HG03060 (cell line): ENCODE data around the gene OBI1.

Experiments used
- ATAC-seq: cut with Tn5 transposase; IDR thresholded peaks from one replicate; pipeline ENCODE4 v1.9.1; 2021; ENCODE audit warnings: low read depth, moderate number of reproducible peaks; ENCODE audit not compliant: unreplicated experiment

Gene OBI1

GRCh38 chr13:78593129-78593528 lies 65.8 kb downstream of the OBI1 start:
- no peak for ATAC-seq

DNA sequence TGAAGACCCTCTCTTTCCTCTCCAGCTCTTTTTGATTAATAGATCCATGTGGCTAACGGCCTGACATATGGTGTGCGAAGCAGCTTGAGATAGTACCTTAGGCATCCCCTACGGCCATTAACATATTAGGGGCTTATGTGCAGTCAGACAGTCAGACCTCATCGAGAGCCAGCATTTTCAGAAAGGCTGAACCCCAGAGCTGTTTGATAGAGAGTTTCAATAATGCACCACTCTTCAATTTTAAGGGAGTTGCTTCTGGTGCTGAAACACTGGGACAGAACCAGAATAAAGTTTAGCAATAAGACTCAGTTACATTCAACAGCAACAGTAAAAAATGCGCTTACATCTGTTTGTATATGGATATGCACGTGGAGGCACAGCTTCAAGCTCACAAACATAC lies 66.4 kb downstream of the OBI1 start:
- ATAC-seq, result no peak

- ATAC-seq, result no peak
These were observed 69.7 kb downstream of the OBI1 start for GRCh38 chr13:78589206-78589605.

DNA sequence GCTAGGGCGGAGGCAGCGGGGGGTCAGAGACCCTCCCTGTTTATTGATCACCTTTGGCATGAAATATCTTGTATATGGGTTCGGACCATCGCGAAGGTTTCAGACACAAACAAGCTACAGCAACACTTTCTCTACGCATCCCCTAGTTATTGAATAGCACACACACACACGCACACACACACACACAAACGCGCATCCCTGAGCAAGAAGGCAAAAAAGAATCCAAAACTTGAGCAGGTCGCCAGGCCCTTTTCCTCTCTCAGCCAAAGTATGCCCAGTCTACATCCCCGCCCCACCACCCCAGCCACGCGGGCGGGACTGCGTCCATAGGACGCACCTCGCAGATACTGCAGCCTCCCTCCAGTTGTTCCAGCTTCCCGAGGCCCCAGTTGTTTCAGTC lies 71.6 kb downstream of the OBI1 start:
- no peak for ATAC-seq

- ATAC-seq, result no peak
These were observed 72.2 kb downstream of the OBI1 start for GRCh38 chr13:78586706-78587105.

DNA sequence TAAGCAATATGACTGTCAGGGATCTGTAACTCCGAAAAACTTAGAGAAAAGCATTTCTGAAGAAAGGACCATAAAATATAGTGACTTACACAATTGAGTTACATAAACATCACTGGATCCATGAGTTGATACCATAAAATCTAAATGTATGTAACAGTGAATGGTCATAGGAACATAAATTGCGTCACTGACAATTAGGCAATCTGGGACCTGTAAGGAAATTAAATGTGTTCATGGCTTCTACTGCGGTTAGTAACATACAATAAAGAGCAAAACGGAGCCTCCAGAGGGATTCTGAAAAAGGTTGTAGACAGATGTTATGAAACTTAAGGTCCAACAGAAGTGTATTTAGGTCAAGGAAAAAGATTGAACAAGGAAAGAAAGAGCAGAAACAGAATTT lies 82.7 kb downstream of the OBI1 start:
- no peak for ATAC-seq

DNA sequence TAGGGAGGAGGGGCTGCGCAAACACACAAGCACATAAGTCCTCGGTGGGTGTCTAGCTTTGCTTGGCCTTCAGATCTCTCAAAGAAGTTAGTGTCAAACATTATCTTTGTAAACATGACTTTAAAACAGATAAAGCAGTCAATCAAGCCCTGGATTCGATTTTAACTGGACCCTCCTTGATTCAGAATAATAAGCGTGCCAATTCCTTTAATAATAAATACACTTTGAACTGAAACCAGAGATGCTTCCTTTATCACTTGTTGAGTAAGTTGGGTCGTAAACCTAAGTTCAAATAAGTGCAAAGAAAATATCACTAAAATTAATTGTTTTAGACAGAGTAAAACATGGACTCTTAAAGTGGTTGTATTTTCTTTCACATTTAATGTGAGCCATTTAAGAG lies 86.5 kb downstream of the OBI1 start:
- ATAC-seq, result no peak

DNA sequence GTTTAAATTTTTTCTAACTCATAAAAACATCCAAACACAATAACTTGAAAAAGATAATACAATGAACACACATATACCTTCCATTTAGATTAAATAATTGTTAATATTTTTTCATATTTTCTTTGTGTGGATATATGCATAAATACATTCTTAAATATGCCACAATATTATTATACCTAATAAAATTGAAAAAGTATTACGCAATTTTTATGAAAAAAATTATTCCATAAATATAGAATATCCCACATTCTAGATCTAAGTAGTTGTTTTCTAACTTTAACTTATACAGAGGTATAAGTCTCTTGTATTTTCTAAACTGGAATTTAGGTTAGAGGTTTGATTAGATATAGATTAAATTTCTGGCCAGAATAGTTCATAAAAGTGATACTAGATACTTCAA lies 89.9 kb downstream of the OBI1 start:
- no peak for ATAC-seq

- no peak for ATAC-seq
These were observed 92.3 kb downstream of the OBI1 start for GRCh38 chr13:78566631-78567030.
